ENCODE measurements around the gene WIZ.

GRCh38 chr19:15378534-15379082 is 71.1 kb downstream of the WIZ start:
- TF ChIP-seq POLR2A (IDR thresholded peaks at IDR 0.05; ENCODE audit: low read depth, low read length) (0 out of 2 replicates have a peak, but pooled peaks have one; percentile 17), POLR2AphosphoS5 (IDR thresholded peaks at IDR 0.05; ENCODE audit: low read depth, low read length) (no peak), TAF1 (IDR thresholded peaks at IDR 0.05; ENCODE audit: borderline replicate concordance, low read depth, low read length) (0 out of 2 replicates have a peak, but pooled peaks have one; percentile 33)
